GM21717 (cell line): ENCODE results near the gene CAST.
A peak's percentile ranks its signal among the peaks of the same experiment; 100 is the strongest.

ENCODE experiments used
- ATAC-seq: cut with Tn5 transposase; IDR thresholded peaks from one replicate; pipeline ENCODE4 v1.9.1; 2021; ENCODE audit warnings: mild to moderate bottlenecking, moderate library complexity; ENCODE audit not compliant: unreplicated experiment

CAST gene

DNA sequence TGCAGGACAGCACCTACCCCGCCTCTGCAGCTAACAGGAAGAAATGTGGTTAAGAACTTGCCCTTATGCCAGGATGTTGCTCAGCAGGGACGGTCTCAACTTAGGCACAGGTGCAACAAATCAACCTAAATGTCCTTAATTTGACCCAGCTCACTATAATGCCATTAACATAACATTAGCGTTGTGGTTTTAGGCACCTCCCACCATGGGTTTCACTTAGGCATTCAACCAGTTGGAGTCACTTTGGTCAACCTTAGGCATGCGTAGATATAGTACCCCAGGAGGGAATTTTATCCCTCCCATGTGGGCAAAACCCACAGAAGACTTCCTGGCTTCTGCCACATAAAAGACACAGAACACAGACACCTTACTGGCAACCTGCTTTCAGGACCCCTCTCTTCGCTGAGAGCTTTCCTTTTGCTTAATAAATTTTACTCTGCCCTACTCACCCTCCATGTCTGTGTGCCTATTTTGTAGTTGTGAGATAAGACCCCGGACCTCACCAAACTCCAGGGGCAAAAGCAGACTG is 154.3 kb downstream of the CAST start:
- ATAC-seq = peak; percentile 86

DNA sequence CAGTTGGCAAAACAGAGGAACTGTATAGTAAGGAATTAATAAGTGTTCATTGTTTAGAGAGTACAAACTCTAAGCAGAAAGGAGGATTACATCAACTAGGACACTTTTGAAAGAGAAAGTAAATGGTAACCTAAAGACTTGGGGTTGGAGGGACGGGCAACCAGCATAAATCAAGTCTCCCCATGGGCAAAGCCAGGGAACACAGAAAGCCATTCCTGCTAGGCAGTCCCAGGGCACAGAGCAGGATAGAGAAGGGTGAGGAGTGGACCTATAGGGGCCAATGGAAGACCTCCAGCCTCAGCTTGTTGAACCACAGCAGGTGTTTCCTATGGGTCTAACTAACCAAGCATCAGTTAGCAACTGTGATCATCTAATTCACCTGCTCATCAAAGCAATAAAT is 154.8 kb downstream of the CAST start:
- peak; percentile 50 for ATAC-seq

DNA sequence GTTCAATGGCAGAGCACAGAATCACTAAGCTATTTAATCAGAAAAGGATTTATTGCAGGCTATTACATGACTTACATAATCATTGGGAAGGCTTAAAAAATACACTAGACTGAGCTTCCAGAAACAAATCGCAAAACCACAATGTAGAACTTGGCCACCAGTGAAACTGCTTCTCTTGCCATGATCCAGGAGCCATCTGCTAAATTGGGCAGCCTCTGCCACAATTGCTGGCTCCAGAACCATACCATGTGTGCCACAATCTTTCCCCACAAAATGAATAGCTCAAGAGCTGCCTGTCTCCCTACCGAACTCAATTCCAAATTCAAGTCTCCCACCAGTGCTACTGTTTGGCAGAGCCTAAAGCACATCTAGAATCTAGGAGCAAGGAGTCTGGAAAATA is 155.3 kb downstream of the CAST start:
- ATAC-seq = no peak

DNA sequence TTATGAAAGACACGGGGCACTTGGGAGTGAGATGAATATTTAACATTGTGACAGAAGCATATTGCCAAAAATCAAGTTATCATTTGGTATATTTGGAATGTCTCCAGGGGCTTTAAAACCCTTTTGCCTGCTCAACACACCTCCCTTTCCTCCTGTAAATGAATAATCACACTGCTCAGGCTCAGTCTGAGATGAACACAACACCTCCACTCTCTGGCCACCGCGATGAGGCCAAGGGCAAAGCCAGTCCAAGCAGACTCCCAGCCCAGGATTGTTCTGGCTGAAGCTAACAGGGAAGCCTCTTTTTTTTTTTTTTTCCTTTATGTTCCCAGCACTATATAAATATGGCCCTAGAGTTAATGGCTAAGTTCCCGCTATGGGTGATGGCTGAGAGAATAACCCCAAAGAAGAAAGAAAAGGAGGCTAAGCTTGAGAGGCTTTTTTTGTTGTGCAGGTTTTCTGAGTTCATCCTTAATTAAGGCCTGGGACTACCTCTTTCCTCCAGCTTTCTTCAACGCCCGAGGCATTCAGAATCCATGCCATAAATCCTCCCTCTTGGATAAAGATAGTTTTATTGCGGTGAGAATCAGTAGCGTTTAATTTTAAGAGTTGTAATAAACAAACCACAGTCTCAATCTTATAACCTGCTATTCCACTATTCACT is 156.1 kb downstream of the CAST start:
- no peak for ATAC-seq

DNA sequence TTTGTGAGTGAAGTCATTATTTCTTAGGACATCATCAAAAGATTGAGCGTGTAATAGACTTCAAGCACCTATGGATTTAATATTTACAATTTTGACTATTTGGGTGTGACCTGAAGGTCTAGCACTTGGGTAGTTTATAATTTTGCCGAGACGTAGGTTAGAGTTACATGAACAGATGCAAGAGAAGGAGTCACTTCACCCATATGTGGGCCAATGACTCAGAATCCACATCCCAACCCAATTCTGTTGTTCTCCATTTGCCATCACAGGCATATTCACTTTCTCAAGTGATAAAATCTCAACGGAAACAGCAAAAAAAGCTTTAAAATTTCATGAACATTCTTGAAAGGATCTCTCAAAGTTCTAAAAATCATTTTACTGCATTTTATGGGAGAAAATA is 157.6 kb downstream of the CAST start:
- no peak for ATAC-seq

DNA sequence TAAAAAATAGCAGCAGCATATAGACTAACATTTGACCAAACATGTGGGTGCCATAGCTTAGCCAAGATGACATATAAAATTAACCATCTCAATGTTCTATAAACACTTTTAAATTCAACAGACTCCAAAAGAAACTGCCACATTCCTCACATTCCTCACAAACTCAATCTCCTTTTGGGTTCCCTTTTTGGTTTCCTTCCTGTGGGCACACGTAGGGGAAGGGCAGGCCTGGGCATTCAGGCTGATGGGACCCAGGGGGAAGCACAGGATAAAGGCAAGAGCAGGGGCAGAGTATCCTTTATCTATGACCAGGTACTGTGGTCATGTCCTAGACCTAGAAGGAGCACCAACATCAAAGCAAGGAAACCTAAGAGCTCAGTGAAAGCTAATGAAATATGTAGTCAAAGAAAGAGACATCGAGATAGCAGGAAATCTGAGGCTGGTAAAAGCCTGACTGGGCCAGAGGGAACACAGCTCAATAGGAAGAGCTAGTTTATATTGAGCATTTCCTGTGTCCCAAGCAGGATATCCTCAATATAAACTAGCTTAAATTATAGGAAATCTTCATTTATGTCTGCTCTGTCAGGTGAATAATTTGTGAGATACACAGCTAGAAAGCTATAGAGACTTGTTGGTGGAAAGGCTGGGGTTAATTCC is 159.2 kb downstream of the CAST start:
- ATAC-seq = no peak

DNA sequence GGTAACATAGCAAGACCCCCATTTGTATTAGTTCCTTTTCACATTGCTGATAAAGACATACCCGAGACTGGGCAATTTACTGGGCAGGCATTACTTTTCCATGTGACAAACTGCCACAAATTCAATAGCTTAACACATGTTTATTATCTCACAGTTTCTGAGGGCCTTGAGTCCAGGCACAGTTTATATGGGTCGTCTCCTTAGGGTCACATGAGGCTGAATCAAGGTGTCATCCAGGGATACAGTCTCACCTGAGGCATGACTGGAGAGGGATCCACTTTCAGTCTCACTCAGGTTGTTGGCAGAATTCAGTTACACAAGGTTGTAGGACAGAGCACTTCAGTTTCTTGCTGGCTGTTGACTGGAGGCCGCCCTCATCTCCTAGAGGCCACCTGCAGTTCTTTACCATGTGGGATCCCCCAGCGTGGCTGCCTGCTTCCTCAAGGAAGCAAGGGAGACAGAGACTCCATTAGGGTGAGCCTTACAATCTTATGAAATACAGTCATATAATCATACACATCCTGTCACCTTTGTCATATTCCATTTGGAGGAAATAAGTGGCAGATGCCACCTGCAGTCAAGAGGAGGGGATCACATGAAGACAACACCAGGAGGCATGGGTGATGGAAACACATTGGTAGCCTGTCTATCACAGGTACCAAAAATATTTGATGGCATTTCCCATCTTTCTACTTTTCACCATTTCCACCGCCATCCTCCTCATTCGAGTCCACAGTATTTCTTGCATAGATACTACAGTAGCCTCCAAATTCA is 160.7 kb downstream of the CAST start:
- no peak for ATAC-seq

DNA sequence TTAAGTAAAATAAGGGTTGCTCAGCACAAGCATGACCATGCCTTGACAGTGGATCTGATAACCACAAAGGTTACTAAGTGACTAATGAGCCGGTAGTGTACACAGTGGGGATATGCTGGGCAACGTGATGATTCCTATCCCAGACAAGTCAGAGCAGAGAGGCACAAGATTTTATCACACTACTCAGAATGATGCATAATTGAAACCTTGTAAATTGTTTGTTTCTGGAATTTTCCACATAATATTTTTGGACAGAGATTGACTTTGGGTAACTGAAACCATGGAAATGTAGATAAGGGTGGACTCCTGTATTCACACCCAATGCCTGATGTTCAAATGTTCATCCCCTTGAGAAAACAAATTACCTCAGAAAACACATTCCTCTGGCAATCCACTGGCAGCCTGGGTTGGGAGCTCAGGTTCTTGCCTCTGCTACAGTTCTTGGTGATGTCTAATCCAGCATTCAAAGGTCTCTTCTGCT is 161.8 kb downstream of the CAST start:
- ATAC-seq = peak; percentile 68
